SJCRH30 (cell line): ENCODE measurements around the gene IGFBP7. TPM values are rescaled to one million over a fixed set of nuclear protein-coding genes. Genes with fewer than 3 reads are reported as not detected.

Source experiments
- DNase-seq, 2 experiments: peaks; one replicate each; pipeline ENCODE4 v3.0.0-alpha.2; 2015 to 2020
- H3K27ac ChIP-seq: fragments of 250-450 bp; sonication (Bioruptor Pico); 2 replicates; pipeline ENCODE4 v1.5.1; 2020; ENCODE audit warnings: mild to moderate bottlenecking, moderate library complexity
- H3K27me3 ChIP-seq: fragments of 250-450 bp; sonication (Bioruptor Pico); 2 replicates; pipeline ENCODE4 v1.5.1; 2020; ENCODE audit warnings: mild to moderate bottlenecking, moderate library complexity
- H3K36me3 ChIP-seq: fragments of 250-450 bp; sonication (Bioruptor Pico); 2 replicates; pipeline ENCODE4 v1.5.1; 2020; ENCODE audit warnings: mild to moderate bottlenecking, moderate library complexity
- H3K4me1 ChIP-seq: fragments of 250-450 bp; sonication (Bioruptor Pico); 2 replicates; pipeline ENCODE4 v1.5.1; 2020; ENCODE audit warnings: mild to moderate bottlenecking, moderate library complexity
- H3K4me3 ChIP-seq: fragments of 250-450 bp; sonication (Bioruptor Pico); 2 replicates; pipeline ENCODE4 v1.5.1; 2020; ENCODE audit warnings: mild to moderate bottlenecking, moderate library complexity
- H3K9me3 ChIP-seq: fragments of 250-450 bp; sonication (Bioruptor Pico); replicated peaks from 2 replicates; pipeline ENCODE4 v1.5.1; 2020; ENCODE audit warnings: mild to moderate bottlenecking, moderate library complexity
- total RNA-seq: library from RNA; depleted of rRNA; stranded (reverse); fragments of >200 nt; shearing (Covaris generic); gene quantifications from 2 replicates; pipeline ENCODE4 v1.2.3, GENCODE V29; 2014

The IGFBP7 gene
- total RNA-seq, 1 experiment from 2014 or later: 1.8 TPM

DNA sequence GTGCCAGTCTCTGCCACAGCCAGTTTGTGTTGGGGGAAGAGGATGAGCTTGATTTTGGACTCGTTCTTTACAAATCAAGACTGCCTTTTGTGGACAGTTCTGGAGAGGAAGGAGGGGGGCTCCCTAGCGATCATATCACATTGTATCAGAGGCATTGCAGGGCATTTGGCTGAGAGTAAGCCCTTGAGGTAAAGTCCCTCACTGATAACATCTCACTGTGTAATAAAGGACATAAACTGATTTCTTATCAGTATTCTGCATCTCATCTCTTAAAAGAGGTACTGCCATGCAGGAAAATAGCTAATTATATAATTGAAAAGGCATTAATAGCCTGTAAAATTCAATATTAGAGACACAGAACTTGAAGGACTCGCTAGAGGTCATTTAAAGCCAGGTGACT lies 6.1 kb upstream of the IGFBP7 start:
- no peak for DNase-seq
- H3K27me3 ChIP-seq: no peaks in the 10 kb centered on the region
- H3K4me1 ChIP-seq: peaks cover 15% of the 10 kb centered on the region
- H3K36me3 ChIP-seq: no peaks in the 10 kb centered on the region
- no peak overlapping the region for H3K4me3 ChIP-seq
- H3K27ac ChIP-seq: no peak overlapping the region
- H3K9me3 ChIP-seq: no peaks in the 10 kb centered on the region

DNA sequence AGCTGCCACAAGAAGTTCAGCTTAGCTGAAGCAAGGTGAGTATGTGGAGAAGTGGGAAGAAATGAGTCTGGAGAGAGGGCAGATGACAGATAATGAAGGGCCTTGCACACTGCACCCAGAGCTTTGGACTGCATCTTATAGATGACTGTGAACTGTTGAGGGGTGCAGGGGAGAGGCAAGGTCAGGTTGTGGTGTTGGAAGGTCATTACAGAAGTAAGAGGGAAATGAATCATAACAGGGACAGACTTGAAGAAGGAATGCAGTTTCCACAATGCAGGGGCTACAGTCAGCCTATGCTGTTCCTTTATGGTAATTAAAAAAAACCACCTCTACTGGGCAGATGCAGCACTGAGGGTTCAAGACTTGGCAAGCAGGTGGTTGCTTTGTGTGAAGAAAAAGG lies 4.8 kb upstream of the IGFBP7 start:
- Histone ChIP-seq H3K4me3 (no peak overlapping the region), H3K9me3 (no peaks in the 10 kb centered on the region), H3K4me1 (peaks cover 15% of the 10 kb centered on the region), H3K27me3 (no peaks in the 10 kb centered on the region), H3K27ac (no peak overlapping the region), H3K36me3 (no peaks in the 10 kb centered on the region)
- no peak for DNase-seq

DNA sequence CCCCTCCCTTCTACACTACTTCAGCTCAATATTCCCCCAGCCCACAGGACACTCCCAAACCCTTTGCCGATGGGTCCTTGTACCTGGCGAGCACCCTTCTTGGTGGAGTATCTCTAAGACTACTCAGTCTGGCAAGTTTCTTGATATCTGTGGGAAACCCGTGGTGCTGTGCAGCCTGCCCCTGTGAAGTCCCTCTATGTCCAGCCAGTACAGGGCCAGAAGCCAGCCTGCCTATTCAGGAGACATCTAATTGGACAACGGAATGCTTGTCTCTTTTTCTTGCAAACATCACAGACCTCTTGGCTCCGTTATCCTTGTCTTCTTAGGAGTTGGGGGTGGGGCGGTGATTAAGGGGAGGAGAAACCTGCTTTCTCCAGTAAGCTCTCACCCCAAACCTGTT lies 3.7 kb upstream of the IGFBP7 start:
- H3K27me3 ChIP-seq: no peaks in the 10 kb centered on the region
- no peak for DNase-seq
- peaks cover 10% of the 10 kb centered on the region; the same call in 1 of the 2 replicates for H3K4me1 ChIP-seq
- H3K9me3 ChIP-seq: no peaks in the 10 kb centered on the region
- no peak overlapping the region for H3K4me3 ChIP-seq
- H3K36me3 ChIP-seq: no peaks in the 10 kb centered on the region
- no peak overlapping the region for H3K27ac ChIP-seq

- 0 out of 2 replicates have a peak, but pooled peaks cover 2% of the 10 kb centered on the region for H3K9me3 ChIP-seq
- H3K4me1 ChIP-seq: peaks cover 3% of the 10 kb centered on the region; the same call in 1 of the 2 replicates
- H3K36me3 ChIP-seq: no peaks in the 10 kb centered on the region
- H3K27ac ChIP-seq: peak overlapping the region; percentile 14; the same call in 1 of the 2 replicates
- H3K4me3 ChIP-seq: peak overlapping the region; percentile 63
- peak; percentile 40 to 61 for DNase-seq
- no peaks in the 10 kb centered on the region for H3K27me3 ChIP-seq
Observed at GRCh38 chr4:57110640-57111511, 691 bp upstream of the IGFBP7 start.

DNA sequence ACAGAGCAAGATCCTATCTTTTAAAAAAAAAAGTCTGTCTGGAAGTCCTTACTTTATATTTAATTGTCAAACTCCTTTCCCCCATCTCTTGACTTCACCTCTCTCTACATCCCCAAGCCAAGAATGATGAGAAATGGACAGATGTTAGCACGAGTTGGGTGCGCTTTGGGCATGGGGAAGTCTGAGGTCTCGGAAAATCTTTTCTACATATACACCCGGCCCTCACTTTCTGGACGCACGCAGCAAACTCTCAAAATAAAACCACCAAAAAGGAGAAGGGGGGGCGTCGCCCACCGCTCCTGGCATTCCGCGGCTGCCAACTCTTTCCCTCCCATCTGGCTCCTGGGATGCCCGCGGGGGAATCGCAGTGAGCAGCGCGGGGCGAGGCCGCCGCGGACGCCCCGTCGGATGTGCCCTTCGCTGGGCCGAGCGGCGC lies 756 bp downstream of the IGFBP7 start:
- Histone ChIP-seq H3K27ac (no peak overlapping the region), H3K9me3 (0 out of 2 replicates have a peak, but pooled peaks cover 2% of the 10 kb centered on the region), H3K27me3 (no peaks in the 10 kb centered on the region; the same call in 1 of the 2 replicates), H3K4me1 (no peaks in the 10 kb centered on the region; the same call in 1 of the 2 replicates), H3K4me3 (peak overlapping the region; percentile 63), H3K36me3 (no peaks in the 10 kb centered on the region)
- DNase-seq: no peak

DNA sequence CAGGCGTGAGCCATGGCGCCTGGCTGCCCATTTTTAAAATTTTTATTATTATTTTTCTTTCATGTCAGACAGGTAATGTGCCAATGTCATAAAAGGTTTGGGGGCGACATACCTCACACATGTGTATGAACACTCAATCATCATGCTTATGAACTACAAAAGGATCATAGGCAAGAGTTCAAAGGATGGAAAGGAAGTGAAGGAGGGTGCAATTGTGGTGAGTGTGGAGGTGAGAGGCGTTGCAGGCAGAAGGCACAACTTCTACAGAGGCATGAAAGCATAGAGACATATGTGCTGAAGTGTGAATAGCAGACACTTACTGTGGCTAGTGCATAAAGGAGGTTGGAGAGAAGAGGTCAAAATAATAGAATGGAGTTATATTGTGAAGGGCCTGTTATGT lies 4.0 kb downstream of the IGFBP7 start:
- Histone ChIP-seq H3K36me3 (no peaks in the 10 kb centered on the region), H3K27ac (no peak overlapping the region), H3K4me1 (peaks cover 10% of the 10 kb centered on the region), H3K4me3 (no peak overlapping the region), H3K9me3 (0 out of 2 replicates have a peak, but pooled peaks cover 2% of the 10 kb centered on the region), H3K27me3 (no peaks in the 10 kb centered on the region; the same call in 1 of the 2 replicates)
- no peak for DNase-seq

DNA sequence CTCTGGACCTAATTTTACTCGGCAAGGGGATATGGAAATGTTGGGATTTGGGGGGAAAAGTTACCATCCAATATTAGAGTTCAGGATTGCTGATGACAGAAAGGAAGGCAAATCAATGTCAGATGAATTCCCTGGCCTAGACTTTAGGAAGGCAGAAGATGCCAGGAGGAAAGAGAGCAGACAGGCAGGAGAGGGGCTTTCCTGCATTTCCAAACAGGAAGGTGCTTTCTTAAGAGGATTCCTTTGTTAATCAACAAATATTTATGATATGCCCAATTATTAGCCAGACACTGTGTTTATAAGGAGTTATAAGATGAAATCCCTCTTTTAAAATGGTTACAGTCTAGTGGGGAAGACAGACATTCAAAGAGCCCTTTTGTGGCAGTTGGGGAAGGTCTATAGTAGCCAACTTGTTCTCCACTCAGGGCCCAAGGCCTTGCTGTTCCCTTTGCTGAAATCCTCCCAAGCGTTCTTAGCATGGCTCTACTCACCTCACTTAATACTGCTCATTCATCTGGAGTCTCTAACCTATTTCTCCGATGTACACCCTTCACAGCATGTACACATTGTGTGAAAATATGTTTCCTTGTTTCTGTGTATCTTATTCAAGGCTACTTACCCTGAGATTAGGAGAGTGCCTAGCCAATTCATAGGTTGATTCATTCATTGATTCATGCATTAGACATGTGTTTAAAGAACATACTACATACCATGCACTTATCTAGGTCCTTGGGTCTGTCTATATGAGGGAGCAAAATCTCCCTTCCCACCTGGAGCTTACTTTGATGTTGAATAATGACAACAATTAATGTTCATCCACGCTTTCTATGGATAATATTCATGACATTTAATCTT lies 5.3 kb downstream of the IGFBP7 start:
- no peak for DNase-seq
- peaks cover 2% of the 10 kb centered on the region; the same call in 1 of the 2 replicates for H3K9me3 ChIP-seq
- no peaks in the 10 kb centered on the region; the same call in 1 of the 2 replicates for H3K27me3 ChIP-seq
- peaks cover 21% of the 10 kb centered on the region for H3K4me1 ChIP-seq
- no peaks in the 10 kb centered on the region for H3K36me3 ChIP-seq
- H3K27ac ChIP-seq: no peak overlapping the region
- no peak overlapping the region for H3K4me3 ChIP-seq

DNA sequence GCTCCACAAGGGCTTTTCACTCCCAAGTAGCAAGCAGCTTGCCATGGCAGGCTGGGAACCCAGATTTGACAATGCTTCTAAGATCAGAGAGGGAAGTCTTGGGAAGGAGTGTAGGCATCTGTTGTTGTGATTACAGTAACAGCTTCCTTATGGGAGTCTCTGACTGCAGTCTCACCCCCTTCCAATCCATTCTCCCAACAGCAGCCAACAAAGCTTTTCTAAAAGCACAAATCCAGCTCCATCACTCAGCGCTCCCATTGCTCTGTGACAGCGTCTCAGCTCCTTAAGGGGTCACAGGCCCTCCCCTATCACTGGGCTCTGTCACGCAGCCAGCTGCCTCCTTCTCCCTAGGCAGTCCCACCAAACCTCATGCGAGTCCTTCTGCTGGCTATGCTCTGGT lies 7.1 kb downstream of the IGFBP7 start:
- no peaks in the 10 kb centered on the region for H3K36me3 ChIP-seq
- H3K9me3 ChIP-seq: peaks cover 2% of the 10 kb centered on the region; the same call in 1 of the 2 replicates
- peaks cover 37% of the 10 kb centered on the region for H3K4me1 ChIP-seq
- H3K27ac ChIP-seq: no peak overlapping the region
- H3K27me3 ChIP-seq: no peaks in the 10 kb centered on the region; the same call in 1 of the 2 replicates
- no peak for DNase-seq
- H3K4me3 ChIP-seq: no peak overlapping the region

DNA sequence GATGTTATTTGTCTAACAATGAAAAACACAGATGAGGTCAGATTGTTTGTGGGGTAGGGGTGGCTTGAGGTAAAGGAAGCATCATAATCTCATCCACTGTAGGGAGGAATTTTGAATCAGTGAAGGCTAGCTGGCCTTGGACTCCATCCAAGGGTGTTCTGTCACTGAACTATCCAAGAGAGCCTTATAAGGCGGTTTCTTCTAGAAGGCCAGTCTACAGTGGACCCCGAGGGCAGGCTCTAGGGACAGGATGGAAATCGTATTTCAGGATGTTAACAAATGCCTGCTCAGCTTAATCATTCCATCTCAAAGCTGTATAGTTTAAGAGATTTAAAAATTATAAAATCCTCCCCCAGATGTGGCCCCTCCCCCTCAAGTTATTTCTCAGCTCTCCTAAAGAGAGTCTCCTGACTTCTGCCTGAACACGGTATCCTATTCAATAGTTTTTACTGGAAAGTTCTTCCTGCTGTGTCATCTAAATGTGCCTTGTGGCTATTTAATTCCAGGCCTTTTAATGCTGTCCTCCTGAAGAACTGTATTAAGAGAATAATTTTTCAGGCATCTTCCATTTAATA lies 8.0 kb downstream of the IGFBP7 start:
- Histone ChIP-seq H3K4me3 (no peak overlapping the region), H3K27ac (no peak overlapping the region; the same call in 1 of the 2 replicates), H3K27me3 (no peaks in the 10 kb centered on the region; the same call in 1 of the 2 replicates), H3K36me3 (no peaks in the 10 kb centered on the region), H3K4me1 (peaks cover 40% of the 10 kb centered on the region), H3K9me3 (no peaks in the 10 kb centered on the region; the same call in 1 of the 2 replicates)
- DNase-seq: peak; percentile 41 to 66

DNA sequence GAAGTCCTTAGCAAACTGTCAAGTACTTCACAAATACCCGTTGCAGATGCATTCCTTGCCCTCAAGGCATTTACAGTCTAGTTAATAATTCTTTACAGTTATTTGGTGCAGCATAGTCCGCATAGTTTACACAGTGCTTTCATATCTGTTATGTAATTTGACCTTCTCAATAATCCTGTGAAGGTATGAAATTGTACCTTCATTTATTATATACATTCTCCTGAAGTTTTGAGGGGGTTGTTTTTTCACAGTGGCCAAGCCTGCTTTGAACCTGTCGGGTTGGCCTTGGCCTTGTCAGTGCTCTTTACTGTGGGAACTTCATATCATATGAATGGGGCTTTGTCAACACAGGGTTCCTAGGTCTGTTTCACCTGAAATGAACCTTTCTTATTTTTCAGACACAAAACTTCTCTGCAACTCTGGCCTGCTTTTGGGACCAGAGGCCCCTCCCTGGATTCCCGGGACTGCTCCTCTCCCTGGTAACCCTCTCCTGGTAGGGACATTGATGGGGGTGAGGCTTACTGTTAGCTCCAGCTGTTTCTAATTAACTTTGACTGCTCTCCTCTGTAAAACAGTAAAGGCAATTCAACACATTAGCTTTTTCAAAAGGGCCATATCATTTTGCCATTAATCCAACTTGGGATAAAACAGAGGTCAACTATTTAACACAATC lies 9.1 kb downstream of the IGFBP7 start:
- Histone ChIP-seq H3K27me3 (no peaks in the 10 kb centered on the region; the same call in 1 of the 2 replicates), H3K4me3 (no peak overlapping the region), H3K4me1 (peaks cover 40% of the 10 kb centered on the region), H3K36me3 (no peaks in the 10 kb centered on the region), H3K9me3 (no peaks in the 10 kb centered on the region; the same call in 1 of the 2 replicates), H3K27ac (no peak overlapping the region)
- DNase-seq: peak in 1 of 2 experiments; percentile 54

GRCh38 chr4:57099363-57099762 lies 10.8 kb downstream of the IGFBP7 start:
- Histone ChIP-seq H3K27me3 (no peaks in the 10 kb centered on the region), H3K4me1 (peaks cover 40% of the 10 kb centered on the region), H3K27ac (no peak overlapping the region), H3K4me3 (no peak overlapping the region), H3K36me3 (no peaks in the 10 kb centered on the region), H3K9me3 (no peaks in the 10 kb centered on the region; the same call in 1 of the 2 replicates)
- no peak for DNase-seq

DNA sequence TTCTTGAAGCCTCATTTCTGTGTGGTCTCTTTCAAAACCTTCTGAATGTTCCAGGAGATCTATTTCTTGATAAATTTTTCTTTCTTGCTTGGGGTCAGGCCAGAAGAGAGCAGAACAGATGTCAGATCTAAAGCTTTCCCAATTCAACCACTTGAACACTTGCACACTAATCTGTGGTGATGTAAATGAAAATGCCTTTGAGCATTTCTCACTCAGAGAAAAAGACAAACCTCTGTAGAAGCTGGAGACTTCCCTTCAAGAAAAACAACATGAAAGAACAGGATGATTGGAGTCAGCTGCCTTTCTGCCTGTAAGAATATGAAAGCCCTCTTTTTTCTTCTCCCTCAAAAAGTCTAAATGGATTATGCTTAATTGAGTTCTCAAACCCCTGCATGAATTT lies 11.2 kb downstream of the IGFBP7 start:
- H3K4me1 ChIP-seq: peaks cover 40% of the 10 kb centered on the region
- no peaks in the 10 kb centered on the region for H3K36me3 ChIP-seq
- peak in 1 of 2 experiments; percentile 61 for DNase-seq
- H3K27me3 ChIP-seq: no peaks in the 10 kb centered on the region
- H3K4me3 ChIP-seq: no peak overlapping the region
- H3K27ac ChIP-seq: no peak overlapping the region
- H3K9me3 ChIP-seq: no peaks in the 10 kb centered on the region; the same call in 1 of the 2 replicates

- H3K27ac ChIP-seq: no peak overlapping the region
Observed at GRCh38 chr4:57098415-57098814, 11.8 kb downstream of the IGFBP7 start.

GRCh38 chr4:57097711-57098110 lies 12.5 kb downstream of the IGFBP7 start:
- DNase-seq: no peak
- Histone ChIP-seq H3K27ac (no peak overlapping the region), H3K4me3 (no peak overlapping the region), H3K36me3 (no peaks in the 10 kb centered on the region), H3K27me3 (no peaks in the 10 kb centered on the region), H3K9me3 (no peaks in the 10 kb centered on the region; the same call in 1 of the 2 replicates), H3K4me1 (peaks cover 40% of the 10 kb centered on the region)

More at GRCh38 chr4:57098415-57098814, 11.8 kb downstream of the IGFBP7 start:
- Histone ChIP-seq H3K9me3 (no peaks in the 10 kb centered on the region; the same call in 1 of the 2 replicates), H3K27me3 (no peaks in the 10 kb centered on the region), H3K36me3 (no peaks in the 10 kb centered on the region), H3K4me1 (peaks cover 40% of the 10 kb centered on the region), H3K4me3 (no peak overlapping the region)
- peak in 1 of 2 experiments; percentile 24 for DNase-seq
